SKM-1 treated with dmso at 0.1 percent for 144 hours (cell line): ENCODE measurements around the gene TNFAIP8L2.
A peak's percentile ranks its signal among the peaks of the same experiment; 100 is the strongest.
"Not testable (repeated sequence)": the region's sequence is repeated elsewhere in the genome, so short reads cannot be mapped to it uniquely, and the experiment has no call there.

Source experiments
- DNase-seq: peaks from one replicate; lab custom pipeline; 2025; ENCODE audit not compliant: unreplicated experiment; lab: John Stamatoyannopoulos, UW

The TNFAIP8L2 gene

GRCh38 chr1:151188667-151189066 is 32.2 kb downstream of the TNFAIP8L2 start:
- DNase-seq: not testable (repeated sequence)

DNA sequence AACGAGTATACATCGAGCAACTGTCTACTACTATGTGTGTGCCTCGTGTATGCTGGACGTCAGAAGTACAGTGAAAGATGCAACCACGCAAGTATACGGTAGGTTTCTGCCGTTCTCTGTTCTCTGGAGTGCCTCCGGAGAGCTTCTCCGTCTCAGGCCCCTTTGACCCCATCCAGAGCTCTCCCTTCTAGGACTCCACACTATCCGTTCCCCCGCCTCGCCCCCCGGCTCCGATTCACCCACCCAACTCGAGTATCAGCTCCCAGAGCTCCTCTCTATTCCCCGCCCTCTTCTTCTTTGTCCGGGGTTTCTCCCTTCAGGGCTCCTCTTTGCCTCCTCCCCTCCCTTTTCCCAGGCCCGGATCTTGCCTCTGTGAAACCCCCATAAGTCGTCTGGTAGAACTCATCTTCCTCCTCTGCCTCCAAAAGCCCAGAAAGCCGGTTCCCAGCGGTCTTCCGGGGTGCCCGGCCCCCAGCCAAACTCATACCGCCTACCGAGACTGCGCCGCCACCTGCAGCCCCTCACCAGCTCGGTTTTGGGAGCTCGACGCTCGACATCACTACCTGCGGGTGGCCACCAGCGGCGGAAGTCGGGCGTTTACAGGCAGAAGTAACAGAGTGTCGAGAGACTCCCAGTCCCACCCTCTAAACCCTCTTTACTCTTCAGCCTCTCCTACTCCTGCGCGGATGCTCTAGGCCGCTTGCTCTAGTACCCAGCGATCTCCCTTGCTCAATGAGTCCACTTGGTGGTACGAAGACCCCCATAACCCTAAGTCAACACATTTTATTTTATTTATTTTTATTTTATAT is 33.4 kb downstream of the TNFAIP8L2 start, which contains the start of gene VPS72:
Gene VPS72, minus strand, starts transcription at position 561 of the 809 bp plus-strand sequence. Its CDS starts 76 bp downstream, at position 485.
- peak; percentile 96 for DNase-seq

- DNase-seq: no peak
These were observed 35.6 kb downstream of the TNFAIP8L2 start for GRCh38 chr1:151192047-151192446.

- no peak for DNase-seq
These were observed 36.9 kb downstream of the TNFAIP8L2 start for GRCh38 chr1:151193304-151193703.

DNA sequence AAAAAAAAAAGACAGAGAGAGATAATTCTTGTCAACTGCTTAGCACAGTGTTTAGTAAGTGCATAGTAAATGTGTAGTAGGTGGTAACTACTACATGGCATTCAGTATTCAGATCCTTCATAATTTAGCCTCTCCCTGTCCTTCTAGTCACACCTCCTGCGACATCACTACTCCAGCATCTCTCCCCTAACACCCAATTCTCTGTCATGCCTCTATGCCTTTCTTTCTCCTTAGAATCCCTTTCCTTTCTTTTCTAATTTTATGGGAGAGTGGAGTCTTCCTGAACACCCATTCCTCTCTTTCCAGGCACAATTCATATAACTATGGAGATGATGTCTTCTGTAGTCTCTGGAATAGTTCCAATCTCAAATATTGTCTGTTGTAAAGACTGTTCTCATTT is 37.4 kb downstream of the TNFAIP8L2 start:
- no peak for DNase-seq

DNA sequence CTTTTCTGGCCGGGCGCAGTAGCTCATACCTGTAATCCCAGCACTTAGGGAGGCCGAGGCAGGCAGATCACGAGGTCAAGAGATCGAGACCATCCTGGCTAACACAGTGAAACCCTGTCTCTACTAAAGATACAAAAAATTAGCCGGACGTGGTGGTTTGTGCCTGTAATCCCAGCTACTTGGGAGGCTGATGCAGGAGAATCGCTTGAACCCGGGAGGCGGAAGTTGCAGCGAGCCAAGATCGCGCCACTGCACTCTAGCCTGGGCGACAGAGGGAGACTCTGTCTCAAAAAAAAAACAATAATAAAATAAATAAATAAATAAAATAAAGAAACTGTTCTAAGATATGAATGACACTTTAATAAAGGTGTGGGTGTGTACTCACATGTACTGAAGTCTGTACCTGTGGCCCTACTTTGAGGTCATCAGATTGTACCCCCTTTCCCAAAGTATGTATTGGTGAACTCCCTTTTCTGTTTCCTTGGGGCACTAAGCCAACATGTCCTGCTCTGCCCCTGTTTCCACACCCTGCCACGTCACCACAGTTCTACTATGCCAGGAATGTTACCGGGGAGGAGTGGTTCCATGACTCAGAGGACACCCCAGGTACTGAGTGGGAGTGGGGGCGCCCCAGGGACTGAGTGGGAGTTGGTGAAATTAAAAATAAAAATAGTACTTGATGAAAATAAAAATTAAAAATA is 38.6 kb downstream of the TNFAIP8L2 start:
- peak; percentile 59 for DNase-seq

DNA sequence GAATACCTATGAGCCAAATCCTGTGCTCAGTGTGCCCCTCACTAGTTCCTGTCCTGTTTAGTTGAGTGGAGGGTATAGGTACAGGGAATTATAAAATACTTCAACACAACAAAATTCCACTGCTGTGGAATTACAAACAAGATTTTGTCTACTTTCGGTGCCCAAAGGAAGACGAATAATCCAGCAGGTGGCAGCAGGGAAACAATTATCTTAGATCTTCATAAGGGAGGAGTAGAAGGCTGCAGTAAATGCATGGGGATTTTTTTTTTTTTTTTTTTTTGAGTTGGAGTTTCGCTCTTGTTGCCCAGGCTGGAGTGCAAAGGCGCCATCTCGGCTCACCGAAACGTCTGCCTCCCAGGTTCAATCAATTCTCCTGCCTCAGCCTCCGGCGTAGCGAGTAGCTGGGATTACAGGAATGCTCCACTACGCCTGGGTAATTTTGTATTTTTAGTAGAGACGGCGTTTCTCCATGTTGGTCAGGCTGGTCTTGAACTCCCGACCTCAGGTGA is 39.9 kb downstream of the TNFAIP8L2 start:
- DNase-seq: peak; percentile 84

GRCh38 chr1:151197863-151198253 is 41.4 kb downstream of the TNFAIP8L2 start:
- no peak for DNase-seq

GRCh38 chr1:151198254-151199127 is 42.0 kb downstream of the TNFAIP8L2 start, which contains the start of gene PIP5K1A:
PIP5K1A (plus strand) TSS chr1:151198552; CDS start chr1:151198997, 445 bp downstream.
- DNase-seq: peak; percentile 100

DNA sequence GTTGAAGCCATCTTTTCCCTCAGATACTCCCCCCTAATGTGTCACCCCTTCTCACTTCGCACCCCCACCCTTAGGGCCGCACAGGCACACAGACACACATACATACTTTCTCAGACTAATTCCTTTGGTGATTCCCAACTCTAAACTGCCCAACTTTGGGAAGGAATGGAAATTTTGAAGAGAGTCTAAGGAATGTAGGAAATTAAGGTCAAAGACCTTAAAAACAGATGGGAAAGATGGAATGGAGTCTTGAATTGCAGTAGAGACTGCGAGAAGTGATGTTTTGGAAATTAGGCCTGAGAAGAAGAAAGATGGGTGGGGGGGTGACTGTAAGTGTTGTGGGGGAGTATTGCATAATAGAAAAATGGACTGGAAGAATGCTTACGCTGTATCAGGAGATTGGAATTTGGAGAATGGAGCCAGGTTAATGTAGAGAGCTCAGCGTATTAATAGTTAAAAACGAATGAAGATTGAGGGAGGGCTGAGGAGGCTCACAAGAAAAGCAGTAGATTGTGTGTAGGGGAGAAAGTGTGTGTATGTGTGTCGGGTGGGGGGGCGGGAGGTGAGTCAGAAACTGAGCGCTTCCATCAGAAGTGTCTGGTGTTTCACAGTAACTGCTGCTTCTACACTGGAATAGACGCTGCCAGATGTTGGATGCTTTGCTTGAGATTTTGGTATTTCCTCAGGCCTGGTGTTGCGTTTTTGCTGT is 43.6 kb downstream of the TNFAIP8L2 start:
- DNase-seq: no peak

- DNase-seq: not testable (repeated sequence)
These were observed 49.0 kb downstream of the TNFAIP8L2 start for GRCh38 chr1:151205381-151205965.
